Embryonic facial prominence (tissue), 1 donor: ENCODE measurements around the gene CTPS2.

Source experiments
- DNase-seq: peaks from one replicate; pipeline ENCODE4 v3.0.0-alpha.2; 2016; ENCODE audit errors: extremely low spot score

The CTPS2 gene

DNA sequence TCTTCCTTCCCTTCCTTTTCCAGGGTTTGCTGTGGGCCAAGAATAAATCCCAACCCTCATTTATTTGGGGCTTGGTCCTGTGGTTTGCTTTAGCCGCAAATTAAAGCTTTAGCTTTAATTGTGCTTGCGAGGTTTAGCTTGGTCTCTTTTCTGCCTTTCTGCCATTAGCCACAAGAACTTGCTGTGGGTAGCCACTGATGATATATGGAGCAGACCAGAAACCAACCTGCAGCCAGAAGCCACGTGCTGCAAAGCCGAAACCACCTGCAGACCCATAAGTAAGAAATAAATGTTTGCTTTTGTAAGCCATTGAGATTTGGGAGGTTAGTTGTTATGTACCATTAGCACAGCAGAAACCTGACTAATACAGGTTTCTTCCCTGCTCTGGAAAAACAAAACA is 152.3 kb downstream of the CTPS2 start:
- DNase-seq: no peak

DNA sequence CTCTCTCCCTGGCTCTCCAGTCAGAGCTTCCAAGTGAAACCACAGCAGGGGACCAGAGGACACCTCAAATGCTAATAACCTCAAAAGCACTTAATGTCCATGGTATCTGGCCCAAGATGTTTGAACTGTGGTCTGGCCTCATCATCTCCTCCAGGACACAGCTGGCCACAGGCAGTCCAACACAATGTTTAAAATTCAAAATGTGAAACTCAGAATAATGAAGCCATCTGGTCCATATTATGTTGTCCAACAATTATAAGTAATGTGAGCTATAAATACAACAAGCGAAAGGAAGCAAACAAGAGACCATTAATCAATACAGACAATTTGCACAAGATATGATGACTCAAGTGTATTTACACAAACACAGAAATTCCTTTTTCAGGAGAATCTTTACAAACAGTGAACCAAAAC is 153.3 kb downstream of the CTPS2 start:
- no peak for DNase-seq

DNA sequence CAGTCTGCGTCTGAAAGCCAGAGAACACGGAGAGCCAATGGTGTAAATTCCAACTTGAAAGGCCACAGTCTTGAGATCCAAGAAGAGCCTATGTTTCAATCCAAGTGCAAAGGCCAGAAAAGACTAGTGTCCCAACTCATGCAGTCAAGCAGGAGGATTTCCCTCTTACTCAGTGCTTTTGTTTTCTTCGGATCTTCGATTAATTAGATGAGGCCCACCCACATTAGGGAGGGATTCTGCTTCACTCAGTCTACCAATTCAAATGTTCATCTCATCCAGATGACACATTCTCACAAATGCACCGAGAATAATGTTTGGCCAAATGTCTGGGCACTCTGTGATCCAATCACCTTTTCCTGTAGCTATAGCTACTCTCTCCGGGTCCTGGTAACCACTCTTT is 154.0 kb downstream of the CTPS2 start:
- DNase-seq: no peak

DNA sequence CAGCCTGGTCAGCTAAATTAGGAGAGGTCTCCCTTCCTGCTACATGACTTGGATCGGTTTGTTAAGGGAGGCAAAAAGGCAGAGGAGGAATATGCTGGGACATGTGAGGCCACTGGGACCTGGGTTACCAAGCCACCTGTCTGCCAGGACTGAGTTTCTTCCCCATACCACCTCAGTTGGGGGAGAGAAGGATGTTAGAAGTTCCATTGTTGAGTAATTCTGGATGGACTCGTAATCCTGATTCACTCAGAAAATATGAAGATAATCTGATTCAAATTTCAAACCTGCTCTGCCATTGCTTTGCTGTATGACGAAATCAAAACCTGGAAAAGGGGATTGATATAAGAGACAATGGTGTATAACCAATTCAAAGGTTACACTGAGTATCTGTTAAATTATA is 159.9 kb downstream of the CTPS2 start:
- no peak for DNase-seq

DNA sequence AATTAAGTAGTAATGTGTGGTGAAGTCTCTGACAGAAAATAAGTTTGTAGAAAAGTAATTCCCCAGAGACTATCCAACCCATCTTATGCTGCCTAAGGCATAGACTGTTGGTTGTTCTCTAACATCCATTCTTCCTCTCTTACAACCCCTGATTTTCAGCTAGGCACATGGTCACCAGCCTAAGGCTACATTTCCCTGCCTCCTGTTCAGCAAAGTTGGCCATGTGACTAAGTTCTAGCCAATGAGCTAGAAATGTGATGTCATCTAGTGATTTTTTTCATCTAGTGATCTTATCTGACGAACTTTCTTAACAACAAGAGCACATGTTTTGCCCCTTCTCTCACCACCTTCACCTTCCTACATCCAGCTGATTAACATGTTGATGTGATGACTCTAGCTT is 164.8 kb downstream of the CTPS2 start:
- DNase-seq: no peak

DNA sequence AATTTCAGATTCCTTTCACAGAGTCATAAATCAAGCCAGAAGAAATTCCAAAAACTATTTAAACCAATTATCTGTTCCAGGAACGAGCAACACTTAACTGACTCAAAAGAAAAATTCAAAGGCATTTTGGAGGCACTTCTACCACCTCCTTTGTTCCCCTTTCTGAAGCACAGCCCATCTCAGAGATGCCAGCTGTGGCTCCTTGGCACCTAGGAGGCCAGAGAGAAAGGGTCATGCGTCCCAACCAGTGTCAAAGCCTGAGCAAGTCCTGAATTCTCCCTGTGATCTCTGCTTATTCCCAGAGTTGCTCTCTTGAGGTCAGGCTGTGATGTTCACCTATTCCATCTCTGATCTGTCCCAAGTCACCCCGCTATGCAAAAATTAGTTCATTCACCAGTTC is 167.5 kb downstream of the CTPS2 start:
- no peak for DNase-seq
